ENCODE results near the gene MTG2.
A peak's percentile ranks its signal among the peaks of the same experiment; 100 is the strongest.

Gene MTG2

DNA sequence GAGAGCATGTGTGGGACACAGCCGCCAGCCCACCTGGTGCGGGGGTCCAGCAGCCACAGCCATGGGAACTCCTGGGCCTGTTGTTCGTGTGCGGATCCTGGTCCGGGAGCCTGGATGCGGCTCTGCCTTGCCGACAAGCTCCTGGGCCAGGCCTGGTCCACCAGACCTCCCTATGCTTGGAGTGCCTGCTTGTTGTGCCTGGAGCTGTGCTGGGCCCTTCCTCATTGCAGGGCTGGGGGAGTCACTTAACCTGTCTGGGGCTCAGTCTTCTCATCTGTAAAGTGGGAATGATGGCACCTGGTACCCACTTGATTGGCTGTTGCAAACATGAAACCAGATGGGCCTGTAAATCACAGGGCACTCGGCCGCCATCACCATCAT lies 52.9 kb downstream of the MTG2 start:
- DNase-seq (ENCODE audit: low spot score) = no peak

DNA sequence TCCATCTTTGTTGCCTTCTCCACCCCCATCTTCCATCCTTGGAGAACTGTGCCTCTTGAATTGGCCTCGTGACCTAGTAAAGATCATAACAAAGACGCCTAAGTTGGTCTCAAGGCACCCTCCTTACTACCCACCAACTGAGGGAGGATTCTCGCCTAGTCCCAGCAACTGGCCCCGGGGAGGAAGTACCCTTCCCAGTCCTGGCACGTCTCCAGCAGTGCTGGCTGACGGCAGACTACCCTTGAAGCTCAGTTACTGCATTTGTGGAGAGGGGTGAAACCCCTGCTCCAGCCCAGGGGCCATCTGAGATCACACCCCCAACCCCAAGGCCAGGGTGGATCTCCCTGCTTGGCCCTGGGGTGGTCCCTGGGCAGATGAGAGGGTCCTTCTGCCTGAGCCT lies 53.4 kb downstream of the MTG2 start:
- DNase-seq (ENCODE audit: low spot score) = no peak

DNA sequence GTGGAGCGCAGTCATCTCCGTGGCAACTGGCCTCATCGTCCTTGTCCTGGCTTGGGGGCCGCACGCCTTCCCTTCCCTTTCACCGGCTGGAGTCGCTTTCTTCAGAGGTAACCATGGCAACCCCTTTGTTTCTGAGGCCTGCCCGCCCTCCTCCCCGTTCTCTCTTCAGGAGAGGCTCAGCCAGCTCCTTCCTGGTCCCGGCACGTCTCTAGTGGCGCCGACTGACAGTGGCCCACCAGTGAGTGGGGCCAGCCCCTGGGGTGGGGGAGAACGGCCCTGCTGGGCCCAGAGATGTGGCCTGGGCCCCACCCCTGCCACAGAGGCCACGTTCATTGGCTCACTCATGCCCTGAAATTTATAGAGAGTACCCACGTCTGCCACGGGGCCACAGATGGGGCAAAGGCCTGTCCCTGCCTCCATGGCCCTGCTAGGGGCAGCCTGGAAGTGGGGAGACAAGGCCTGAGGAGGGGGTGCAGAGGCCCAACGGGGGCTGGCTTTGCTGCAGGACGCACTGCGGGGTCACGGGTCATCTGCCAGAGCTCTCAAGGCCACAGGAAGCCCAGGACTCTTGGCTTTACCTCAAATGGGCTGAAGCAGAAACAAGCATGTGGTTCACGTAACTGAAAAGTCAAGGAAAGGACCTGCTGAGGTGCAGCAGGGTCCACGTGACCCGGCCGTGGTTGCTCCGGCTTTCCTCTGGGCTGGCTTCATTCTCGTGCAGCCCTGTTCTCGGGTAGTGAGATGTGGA lies 54.1 kb downstream of the MTG2 start:
- DNase-seq (ENCODE audit: low spot score) = no peak

DNA sequence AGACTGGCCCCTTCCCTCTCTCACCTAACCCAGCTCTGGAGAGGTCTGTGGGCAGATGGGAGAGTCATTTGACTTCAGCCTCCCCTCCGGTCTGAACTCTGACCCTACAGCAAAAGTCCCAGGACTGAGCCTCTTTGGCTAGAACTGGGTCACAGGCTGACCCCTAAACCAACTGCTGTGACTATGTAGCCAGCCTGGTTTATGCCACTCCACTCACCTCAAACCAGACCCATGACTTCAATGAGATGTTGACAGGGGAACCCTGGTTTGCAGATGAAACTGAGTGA lies 54.6 kb downstream of the MTG2 start:
- DNase-seq (ENCODE audit: low spot score) = no peak

DNA sequence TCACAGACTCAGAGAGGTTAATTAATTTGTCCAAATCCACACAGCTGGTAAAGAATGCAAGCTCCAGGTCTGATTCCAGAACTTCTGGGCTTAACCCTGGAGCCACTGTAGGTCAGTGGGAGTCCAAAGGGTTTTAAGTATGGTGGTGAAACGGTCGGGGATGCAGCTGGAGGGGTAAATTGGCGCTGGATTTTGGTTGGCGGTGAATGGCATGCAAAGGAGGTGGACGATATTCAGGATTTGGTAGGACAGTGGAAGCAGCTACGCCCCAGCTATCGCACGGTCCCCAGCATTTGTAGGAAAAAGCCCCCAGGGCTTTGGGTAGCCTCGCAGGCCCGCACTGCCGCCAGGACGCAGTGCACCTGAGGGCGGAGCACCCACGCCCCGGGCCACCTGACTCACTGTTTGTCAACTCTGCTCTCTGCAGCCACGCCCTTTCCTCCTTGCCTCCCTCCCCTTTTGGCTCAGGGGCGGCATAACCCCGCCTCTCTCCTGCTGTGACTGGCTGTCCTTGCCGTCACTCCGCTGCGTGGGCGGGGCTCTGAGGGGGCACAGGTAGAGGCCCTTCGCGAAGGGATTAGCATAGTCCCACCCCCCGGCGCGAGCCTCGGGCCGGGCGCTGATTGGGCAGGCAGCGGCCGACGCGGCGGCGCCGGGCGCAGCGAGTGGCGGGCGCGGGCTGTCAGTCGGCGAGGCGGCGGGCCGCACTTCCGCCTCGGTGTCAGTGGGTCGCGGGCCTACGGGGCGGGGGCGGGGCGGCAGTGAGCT lies 55.2 kb downstream of the MTG2 start, which contains the start of gene OSBPL2:
OSBPL2 (plus strand) TSS at position 721 of the 768 bp plus-strand sequence. CDS start 17,664 bp downstream, outside the sequence.
- peak; percentile 100 for DNase-seq (ENCODE audit: low spot score)

DNA sequence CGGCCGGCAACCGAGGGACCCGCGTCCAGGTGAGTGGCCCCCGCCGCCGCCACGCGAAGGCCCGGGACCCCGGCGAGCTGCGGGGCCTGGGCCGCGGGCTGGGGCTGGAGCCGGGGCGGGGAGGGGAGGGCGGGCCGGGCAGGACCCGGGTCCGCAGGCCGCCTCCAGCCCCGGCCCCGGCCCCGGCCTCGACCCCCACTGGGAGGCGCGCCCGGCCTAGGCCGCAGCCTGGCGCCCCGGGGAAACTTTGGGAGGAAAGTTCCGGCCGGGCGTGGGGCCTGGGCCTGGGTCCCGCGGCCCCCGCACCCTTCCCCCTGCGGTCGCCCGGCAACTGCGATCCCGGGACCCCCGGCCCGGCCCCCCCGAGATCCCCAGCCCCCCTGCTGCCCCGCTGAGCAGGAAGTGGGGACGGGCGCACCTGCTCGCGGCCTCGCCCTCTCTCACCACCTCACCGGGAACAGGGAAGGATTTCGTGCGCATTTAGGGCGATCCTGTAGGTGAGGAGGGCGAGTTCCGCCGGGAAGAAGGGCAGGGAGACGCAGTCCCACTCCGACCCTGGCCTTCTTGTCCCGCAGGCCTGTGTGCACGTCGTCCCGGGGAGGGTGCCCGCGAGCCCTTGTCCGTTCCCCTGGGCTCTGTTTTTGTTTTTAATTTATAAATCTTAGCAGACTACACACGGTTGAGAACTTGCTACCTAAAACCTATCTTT lies 55.9 kb downstream of the MTG2 start:
- DNase-seq (ENCODE audit: low spot score) = peak; percentile 85

DNA sequence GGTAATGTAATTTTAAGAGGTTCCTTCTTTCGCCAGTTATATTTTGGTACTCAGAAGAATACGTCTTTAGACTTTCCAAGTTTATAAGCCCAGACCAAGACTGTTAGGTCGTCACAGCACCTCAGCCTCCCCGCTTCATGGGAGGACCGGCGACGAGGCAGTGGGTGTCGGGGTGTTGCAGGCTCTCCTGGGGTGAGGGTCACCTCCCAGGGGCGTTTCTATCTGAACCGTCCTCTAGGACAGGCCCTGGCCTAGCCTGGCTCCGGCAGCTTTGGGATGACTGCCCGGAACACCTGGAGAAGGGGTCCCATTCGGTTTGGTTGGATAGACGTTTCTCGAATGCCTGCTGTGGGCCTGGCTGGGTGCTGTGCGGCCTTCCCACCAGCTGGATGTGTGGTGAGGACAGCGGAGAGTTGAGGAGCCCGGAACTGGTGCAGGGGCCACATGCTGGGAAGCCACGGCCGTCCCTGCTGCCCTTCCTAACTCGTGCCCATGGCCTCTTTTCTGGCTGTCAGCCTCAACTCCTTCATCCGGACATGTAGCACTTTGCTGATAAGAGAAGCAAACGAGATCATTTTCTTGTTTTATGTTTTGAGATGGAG lies 56.6 kb downstream of the MTG2 start:
- no peak for DNase-seq (ENCODE audit: low spot score)

DNA sequence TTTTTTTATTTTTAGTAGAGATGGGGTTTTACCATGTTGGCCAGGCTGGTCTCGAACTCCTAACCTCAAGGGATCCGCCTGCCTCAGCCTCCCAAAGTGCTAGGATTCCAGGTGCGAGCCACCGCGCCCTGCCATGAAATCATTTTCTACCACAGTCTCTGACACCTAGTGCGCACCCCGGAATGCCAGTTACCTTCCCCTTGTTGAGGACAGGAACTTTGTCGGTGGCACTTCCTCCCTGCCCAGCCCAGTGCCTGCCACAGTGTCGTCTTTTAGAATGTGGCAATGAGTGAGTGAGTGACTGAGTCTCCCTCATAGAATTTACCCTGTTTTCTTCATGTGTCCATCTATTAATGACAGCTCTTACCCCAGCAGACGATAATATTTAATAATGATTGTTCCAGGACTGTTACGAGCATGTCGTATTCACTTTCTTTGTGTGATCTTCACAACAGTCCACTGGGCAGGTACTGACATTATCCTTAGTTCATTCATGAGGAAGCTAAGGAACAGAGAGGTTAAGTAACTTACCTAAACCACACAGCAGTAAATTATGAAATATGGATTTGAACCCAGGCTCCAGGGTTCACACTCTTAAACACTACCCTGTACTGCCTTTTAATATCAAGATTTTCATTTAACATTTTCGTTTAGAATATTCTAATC lies 57.3 kb downstream of the MTG2 start:
- DNase-seq (ENCODE audit: low spot score) = no peak

DNA sequence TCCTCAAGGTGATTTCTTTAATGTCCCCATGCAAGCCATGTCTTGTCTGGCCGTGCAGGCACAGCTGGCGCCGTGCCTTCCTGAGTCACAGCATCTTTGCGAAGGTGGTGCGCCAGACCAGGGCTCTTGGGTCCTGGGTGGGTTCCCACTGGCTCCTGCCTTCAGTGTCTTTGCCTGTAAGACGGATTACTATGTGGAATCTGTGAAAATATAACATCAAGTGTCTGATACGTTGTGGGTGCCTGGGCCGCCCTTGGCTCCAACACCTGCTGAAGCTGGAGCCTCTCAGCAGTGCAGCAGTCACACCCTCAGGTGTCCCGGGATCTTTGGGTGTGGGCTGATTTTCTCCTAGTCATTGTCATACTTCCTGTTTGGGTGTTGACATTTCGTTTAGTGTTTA lies 58.7 kb downstream of the MTG2 start:
- DNase-seq (ENCODE audit: low spot score) = no peak

DNA sequence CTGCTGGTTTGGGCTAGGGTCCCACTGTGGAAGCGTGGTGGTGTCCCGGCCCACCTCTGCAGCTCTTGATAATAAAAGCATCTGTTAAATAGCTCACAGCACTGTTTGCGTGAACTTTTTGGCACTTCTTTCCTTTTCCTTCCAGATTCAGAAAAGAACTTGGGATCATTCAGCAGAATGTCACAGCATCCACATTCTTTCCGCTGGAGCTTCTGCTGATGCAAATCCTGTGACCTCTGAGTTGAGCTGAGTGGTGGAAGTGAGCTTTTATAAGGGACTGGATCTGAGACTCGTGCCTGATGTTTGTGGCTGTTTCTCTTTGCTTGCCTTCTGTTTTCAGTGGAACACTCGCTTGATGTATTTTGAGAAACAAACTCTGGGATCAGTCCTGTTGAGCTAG lies 59.3 kb downstream of the MTG2 start:
- DNase-seq (ENCODE audit: low spot score) = no peak

DNA sequence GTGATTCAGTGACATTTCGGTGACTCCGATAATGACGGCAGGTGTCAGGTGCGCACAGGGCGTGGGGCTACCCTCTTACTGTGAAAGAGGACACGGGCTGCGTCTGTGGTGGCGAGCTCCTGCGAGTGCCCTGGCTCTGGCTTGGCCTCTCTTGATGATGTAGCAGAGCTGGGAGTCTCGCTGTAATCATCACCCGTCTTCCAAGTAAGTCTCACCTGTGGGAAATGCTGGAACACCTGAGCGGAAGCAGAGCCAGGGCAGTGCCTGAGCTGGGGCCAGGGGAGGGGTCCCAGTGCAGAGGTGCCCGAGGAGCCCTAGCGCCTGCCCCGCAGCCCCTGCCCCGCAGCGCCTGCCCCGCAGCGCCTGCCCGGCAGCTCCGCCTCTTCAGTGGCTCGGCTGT lies 60.3 kb downstream of the MTG2 start:
- DNase-seq (ENCODE audit: low spot score) = no peak

DNA sequence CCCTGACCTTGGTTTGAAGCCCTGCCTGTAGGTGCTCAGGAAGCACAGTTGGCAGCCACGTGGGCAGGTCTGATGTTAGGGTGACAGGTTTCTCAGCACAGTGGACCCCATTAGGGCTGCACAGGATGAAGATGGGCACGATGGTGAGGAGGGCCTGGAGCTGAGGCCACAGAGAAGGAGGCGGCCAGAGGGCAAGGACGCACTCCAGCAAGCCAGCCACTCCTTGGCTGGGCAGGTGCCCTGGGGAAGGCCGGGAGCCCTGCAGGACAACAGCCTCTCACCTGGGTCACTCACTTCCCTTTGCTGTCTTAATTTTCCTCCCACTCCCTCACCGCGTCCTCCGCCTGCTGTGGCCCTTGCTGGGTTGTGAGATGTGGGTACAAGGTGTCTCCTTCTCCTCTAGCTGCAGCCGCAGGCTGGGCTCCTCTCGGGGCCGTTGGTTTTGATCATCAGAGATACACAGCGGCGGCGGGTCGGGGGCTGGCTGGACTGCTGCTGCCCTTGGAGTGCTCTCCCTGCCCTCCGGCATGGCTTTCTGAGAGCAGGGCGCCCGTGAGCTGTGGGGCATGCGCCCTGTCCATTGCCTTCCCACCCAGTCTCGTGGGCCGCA lies 61.2 kb downstream of the MTG2 start:
- DNase-seq (ENCODE audit: low spot score) = no peak

DNA sequence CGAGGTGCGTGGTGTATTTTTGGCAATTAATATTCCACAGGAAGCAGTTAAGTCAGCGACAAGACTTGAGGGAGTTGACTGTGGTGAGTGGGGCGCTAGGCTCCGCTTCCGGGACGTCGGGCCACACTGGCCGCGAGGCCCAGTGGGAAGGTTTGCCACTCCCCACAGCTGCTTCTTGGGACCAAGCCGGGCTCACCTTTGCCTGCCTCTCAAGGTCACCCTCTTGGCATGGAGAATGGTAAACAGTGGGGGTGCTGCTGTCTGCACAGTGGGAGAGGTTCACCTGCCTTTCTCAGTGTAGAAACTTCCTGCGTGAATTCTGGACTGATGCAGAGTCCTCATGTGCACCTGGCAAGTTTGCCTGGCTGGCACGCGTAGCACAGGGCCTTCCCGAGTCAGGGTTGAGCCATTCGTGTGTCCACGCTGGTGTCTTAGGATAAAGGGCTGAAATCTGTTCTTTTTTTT lies 61.8 kb downstream of the MTG2 start:
- no peak for DNase-seq (ENCODE audit: low spot score)

DNA sequence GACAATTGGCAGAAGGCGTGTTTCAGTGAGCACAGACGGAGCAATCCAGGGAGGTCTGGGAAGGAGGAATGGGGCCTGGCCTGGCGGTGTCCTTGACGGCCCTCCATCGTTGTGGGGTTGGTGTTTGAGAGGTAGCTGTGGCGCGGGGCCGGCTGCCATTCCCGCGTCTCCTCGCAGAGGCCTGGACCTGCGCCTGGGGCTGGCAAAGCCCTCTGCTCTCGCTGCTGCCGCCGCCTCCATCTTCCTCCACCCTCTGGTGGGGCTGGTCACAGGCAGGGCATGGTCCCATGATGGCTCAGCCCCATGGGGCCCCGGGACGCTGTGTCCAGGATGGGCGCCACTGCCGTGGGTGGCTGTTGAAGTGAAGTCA lies 63.1 kb downstream of the MTG2 start:
- DNase-seq (ENCODE audit: low spot score) = no peak

DNA sequence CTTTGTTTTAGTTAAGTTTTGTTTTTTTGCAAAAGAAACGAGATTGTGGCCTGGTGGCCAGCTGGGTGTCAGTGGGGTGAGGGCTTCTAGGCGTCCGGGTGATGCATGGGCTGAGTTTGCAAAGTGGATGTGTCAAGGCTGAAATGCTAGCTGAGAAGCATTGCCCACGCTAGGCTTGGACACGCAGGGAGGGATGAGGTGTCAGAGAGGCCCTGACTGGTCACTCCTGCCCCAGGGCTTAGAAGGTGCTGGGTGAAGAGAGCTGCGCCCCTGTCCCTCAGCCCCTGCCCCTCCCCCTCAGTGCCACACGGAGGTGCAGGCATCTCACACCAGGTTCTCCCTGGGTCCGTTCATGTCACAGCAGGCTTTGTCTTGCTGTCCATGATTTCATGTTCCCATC lies 63.6 kb downstream of the MTG2 start:
- no peak for DNase-seq (ENCODE audit: low spot score)

DNA sequence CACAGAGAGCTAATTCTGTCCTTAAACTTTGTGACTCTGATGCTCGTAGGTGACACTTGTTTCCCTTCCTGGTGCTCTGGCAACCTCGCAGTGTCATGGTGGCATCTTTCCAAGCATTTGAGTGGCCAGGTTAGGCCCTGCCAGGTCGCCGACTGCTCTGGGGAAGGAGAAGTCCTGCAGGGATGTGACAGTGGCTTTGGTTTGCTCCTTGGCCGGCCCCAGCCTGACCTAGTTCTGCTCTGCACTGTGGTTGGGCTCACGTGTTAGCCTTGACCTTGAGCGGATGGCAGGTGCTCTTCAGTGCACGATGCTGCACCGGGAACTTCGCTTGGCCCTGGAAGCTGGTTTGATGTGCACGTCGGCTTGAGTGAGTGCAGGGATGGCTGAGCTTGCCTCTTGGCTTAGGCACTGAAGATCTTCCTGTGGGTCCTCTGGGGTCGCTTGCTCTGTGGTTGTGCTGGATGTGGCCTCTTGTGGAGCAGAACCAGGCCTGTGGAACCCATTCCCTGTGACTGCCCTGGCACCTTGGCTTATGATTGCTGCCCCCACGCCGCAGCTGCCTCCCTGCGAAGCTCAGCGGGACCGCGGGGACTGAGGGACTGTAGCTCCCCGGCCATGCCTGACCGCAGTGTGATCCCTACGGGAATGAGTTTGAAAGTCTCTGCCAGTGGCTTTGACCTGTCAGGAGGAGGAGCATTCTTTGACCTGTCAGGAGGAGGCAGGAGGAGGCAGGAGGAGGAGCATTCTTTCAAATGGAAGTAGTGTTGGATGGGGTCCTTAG lies 64.2 kb downstream of the MTG2 start:
- DNase-seq (ENCODE audit: low spot score) = no peak

DNA sequence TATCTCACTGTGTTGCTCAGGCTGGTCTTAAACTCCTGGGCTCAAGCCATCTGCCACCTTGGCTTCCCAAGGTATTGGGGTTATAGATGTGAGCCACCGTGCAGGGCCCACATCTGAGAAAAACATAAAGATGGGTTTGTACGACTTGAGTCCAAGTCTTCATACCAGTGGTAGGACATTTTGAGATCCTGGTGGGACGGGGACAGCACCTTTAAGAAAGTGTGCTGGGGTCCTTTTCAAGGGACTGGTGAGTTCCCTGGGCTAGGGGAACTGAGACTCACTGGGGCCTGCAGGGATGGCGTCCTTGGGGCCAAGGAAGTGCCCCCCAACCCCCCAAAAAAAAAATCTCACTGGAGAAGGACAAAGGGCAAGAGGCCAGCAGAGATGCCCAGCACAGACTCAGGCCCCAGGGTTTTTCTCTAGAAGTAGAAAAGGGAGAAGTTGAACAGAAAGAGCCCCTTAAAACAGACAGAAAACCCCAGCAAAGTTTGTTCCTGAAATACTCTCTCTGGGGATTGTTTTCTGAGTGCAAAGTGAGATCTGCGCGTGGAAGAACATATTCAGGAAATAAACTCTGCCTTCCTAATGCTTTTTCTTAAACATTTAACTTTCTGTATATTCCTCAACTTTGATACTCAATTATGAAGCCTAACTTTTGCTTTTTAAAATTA lies 66.2 kb downstream of the MTG2 start:
- DNase-seq (ENCODE audit: low spot score) = no peak

DNA sequence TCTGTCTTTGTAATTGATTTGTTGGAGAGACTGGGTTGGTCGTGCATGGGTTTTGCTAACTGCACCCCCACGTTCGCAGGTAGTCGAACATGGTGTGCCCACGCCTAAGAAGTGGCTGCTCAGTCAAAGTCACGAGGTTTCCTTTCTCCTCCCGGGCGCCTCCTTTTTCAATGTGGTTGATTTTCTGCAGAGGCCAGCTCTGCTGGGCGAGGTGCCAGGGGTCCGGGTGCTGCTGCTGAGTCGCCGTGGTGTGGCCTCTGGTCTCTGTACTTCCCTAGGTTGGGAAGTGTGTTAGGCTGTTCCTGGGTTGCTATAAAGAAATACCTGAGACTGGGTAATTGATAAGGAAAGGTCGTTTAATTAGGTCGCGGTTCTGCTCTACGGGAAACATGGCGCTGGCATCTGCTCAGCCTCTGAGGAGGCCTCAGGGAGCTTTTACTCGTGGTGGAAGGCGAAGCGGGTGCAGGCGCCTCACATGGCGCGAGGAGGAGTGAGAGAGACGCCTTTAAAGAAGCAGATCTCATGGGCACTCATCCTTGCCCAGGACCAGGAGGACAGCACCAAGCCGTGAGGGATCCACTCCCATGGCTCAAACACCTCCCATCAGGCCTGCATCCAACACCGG lies 69.6 kb downstream of the MTG2 start:
- DNase-seq (ENCODE audit: low spot score) = no peak
